Cortex of kidney (tissue), 1 donor: ENCODE data around the gene DCUN1D4.

ENCODE experiments used
- DNase-seq: peaks from one replicate; lab custom pipeline; 2025; lab: John Stamatoyannopoulos, UW

Gene DCUN1D4

DNA sequence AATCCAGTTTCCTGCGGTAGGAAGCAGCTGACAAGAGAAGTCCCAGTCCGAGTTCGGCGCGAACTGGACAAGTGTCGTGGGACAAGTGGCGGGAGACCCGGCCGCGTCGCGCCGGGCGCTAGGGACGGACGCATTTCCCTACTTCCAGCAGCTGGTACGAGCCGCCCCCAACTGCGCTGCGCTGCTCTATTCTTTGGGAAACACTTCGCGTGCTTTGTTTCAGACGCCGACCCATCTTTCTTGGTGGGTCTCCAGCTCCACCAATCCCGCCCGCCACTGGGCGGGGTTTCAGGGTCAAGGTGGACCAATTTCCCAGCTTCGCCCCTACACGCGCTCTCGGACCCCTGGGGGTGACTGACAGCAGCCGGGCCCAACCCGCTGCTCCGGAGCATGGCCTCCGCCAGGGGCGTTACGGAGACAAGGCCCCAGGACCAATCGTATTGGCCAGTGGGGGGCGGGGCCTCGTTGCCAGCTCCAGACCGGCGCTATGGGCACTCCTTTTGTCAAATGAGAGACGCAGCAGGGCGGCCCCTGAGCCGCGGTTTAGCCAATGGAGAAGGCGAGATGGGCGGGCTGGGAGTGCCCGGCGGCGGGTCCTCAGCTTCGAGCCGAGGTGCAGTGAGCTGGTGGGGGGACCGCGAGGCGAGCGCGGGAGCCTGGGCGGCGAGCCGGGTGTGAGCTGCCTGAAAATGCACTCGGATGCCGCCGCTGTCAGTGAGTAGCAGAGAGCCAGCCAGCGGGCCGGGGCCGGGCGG, at the start of gene DCUN1D4:
TSS of gene DCUN1D4 (plus strand) at position 600 of the 755 bp plus-strand sequence. CDS start at position 690, 90 bp downstream.
- peak; percentile 79 for DNase-seq

DNA sequence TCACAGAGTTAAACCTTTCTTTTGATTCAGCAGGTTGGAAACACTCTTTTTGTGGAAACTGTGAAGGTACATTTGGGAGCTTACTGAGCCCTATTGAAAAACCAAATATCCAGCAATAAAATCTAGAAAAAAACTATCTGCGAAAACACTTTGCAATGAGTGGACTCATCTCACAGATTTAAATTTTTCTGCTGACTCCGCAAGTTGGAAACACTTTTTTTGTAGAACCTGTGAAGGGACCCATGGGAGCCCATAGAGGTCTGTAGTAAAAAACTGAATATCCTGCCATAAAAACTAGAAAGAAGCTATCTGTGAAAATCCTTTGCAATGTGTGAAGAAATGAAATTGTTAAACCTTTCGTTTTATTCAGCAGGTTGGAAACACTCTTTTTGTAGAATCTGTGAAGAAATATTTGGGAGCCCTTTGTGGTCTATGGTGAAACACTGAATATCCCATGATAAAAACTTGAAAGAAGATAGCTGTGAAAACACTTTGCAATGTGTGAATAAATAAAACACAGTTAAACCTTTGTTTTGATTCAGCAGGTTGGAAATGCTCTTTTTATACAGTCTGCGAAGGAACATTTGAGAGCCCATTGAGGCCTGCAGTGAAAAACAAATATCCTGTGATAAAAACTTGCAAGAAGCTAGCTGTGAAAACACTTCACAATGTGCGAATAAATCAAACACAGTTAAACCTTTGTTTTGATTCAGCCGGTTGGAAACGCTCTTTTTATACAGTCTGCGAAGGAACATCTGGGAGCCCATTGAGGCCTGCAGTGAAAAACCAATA, 22.3 kb upstream of the DCUN1D4 start:
- no peak for DNase-seq

DNA sequence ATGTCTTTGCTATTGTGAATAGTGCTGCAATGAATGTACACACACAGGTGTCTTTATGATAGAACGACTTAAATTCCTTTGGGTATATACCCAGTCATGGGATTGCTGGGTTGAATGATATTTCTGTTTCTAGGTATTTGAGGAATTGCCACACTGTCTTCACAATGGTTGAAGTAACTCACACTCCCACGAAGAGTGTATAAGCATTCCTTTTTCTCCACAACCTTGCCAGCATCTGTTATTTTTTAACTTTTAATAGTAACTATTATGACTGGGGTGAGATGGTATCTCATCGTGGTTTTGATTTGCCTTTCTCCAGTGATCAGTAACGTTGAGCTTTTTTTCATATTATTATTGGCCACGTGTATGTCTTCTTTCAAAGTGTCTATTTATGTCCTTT, 17.6 kb upstream of the DCUN1D4 start:
- DNase-seq, result no peak

DNA sequence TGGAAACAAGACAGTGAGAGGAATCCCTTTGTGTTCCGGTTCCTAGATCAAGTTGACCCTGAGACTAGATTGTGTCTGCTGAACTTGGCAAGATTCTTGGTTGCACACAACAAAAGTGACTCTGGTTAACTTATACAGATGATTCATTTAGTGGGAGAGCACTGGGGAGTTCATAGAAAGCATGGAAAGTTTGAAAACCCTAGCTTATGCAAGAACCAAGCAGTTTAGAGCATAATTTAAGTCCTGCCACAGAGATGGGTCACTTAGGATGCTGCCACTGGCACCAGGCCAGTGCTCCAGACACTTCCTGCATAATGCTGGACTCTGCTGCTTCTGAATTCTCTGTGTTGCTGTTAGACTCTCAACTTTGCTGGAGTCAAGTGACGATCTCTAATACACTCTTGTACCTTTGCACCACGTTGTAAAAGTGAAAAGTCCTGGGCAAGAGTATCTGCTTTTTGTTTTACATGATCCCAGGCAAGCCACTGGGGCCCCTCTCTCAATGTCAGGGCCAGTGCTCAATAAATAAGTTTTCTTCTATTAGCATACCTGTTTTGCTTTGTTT, 12.7 kb upstream of the DCUN1D4 start:
- no peak for DNase-seq

DNA sequence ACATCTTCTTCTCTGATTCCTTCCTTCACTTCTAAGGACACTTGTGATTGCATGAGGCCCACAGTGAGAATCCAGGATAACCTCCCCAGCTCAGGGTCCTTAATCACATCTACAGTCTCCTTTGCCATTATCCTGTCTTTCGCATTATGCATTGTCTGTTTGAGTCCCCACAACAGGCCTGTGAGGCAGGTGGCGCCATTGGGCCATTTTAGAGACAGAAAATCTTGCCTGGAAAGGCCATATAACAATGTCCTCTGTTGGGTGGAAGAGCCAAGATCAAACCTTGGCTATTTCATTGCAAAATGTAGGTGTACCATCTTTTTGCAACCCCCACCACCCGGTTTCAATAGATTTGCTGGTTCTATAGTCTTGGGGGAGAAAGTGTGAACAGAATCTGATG, 11.8 kb upstream of the DCUN1D4 start:
- DNase-seq, result no peak

DNA sequence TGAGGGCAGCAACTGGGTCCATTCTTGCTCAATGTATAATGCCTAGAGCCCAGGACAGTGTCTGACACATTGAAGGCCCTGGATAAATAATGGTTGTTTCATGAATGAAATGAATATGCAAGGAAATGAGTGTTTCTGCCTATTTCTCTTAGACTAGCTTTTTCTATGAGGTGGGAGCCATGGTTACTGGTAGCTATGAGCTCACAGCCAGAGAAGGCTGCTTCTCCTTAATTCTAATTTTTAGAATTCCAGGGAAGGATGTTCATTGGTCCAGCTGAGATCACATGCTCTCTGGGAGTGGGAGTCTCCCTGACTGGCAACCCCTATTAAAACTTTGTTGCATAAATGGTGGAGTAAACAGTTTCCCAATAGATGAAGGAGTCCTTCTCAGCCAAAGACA, 9.7 kb upstream of the DCUN1D4 start:
- no peak for DNase-seq

DNA sequence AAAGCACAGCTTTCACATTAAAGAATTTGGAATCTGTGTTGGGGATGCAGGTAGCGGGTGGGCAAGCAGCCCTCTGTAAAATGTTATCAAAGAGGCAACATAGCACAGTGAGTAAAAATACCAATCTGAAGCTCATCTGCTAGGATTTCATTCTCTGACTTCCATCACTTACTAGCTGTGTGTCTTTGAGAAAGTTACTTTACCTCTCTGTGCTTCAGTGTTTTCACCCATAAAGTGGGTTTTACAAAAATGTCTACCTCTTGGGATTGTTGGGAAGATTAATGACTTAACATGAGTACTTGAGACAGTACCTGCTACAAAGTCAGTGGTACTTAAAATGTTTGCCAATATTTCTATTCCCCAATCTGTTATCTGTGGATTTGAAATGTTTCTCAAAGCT, 7.9 kb upstream of the DCUN1D4 start:
- no peak for DNase-seq

DNA sequence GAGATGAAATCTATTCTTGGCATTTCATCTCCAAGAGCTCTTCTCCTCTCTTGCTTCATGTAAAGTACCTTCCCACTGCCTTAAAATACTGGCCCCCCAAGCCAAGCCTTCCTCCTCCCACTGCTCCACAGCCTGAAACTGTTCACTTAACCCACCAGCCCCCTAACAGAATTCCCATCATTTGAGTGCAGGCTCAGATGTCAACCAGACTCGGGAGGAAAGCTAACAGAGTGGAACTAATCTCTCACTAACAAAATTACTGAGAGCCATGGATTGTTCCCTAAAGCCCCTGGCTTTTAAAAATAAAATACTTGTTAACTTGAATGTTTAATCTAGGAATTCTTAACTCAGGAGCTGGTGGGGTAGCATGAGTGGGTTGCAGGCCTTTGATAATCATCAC, 7.1 kb upstream of the DCUN1D4 start:
- DNase-seq, result no peak

DNA sequence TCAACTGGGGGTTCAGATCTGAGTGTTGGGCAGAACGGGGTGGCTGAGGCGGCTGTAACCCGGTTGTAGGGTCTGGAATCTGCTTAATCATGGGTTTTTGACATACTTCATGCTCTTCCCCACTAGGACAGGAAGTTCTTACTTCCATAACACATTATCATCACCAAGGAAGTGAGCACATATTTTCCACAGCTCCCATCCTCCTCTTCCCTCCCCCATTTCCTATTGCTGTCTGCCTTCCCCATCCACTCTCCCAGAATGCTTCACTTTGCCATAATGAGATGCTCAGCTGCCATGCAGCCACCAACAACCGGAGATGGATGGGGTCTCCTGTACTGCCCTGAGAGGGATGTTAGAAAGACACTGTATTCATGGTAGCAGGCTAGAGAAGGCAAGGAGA, 6.4 kb upstream of the DCUN1D4 start:
- DNase-seq, result no peak

DNA sequence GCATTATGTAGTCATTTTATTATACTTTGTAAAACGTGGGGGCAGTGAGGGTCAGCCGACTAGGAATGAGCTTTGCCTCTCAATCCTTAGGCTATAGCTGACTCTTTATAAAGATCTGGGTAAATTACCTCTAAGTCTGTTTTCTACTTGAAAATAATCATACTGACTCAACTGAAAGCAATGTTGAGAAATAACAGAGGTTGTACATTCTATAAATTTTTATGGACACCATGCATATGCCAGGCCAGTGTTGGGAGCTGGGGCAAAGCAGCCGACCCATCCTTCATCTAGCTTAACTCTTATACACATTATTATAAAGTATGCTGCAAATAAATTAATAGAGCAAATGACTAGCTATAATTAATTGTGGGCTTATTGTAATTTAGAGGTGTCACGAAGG, 2.2 kb upstream of the DCUN1D4 start:
- DNase-seq, result no peak

DNA sequence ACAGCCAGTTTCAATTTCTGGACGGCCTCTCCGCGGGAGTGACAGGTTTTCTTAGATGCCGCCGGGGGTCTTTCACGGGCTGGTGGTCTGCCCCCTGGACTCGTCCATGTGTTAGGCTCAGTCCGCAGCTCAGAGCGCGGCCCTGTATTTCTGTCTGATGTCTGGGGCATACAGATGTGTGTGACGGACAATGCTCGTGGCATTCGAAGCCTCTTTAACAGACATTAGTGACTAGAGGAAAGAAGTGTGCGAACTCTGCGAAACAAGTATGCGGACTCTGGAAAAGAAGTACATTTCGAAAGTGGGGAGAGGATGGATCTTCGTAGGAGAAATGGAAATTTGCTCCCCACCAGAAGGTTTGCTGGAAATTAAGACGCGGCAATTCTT, 793 bp upstream of the DCUN1D4 start:
- DNase-seq, result no peak

DNA sequence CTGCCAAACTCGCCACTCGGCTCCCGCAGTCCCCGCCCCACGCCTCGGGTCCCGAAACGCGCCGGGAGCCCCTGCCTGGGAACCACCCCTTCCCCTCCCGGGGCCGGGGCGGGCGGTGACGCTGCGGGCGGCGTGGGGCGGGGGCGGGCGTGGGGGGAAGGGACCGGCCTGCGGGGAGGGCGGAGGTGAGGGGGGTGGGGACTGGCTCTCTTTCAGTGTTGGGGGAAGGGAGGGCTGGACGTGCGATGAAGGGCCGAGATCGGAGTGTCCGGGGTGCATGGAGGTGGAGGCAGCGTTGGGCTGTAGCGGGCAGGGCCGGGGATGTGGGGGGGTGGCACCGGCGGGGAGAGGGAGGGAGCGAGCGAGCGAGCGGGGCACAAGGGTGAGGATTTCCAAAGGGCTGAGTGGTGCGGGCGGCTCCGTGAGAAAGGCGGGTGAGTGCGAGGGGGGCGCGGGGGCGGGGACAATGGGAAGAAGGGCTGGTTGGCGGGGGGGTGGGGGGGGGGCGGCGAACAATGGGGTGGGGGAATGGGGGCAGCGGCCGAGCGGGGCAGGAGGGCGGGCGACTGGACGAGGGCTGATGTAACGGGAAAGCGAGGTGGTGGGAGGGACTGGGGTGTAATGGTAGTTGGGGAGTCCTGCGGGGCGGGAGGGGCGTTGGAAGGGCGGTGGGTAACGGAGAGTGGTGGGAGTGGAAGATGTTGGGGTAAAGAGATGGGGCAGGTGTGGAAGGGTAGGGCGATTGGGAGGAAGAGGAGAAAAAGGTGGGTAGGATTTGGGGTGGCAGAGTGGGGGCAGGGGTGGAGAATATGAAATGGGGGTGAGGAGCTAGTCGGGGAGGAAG, 578 bp downstream of the DCUN1D4 start:
- no peak for DNase-seq

DNA sequence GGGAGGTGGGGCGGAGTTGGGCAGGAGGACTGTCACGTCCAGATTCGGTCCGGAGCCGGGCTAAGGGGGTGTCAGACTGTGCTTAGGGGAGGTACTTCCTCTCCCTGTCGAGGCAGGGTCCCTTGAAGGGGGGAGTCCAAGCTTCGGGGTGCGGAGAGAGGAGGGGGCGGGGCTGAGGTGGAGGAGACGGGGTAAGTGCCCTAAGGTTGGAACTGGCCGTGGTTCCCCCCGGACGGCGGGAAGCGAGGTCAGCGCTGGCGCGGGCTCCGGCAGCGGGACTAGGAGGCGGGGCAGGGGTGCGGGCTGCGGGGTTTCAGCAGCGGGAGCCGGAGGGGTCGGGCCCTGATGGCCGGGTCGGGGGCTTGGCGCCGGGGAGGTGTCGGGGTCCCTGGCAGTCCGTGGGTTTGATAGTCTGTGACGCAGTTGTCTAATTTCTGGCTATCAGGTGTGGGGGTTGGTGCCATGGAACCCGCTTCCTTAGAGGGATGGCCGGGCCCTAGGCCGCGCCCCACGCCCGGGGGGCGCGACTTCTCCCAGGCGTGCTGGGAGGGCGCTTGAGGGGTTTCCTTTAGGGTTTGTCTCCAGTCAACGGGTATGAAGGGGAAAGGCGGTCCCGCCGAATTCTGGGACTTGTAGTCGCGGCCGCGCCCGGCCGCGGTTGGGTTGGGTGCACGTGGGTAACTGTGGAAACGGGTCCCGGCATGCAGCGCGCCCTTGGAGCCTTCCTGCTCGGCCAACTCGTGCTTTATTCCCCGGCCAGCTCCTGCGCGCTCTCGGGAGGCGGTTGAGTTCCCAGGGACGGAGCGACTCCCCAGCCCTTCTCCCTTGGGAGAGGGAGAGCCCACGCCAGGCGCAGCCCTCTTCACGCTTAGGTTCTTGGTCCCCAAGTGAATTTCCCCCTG, 1.5 kb downstream of the DCUN1D4 start:
- DNase-seq, result no peak

DNA sequence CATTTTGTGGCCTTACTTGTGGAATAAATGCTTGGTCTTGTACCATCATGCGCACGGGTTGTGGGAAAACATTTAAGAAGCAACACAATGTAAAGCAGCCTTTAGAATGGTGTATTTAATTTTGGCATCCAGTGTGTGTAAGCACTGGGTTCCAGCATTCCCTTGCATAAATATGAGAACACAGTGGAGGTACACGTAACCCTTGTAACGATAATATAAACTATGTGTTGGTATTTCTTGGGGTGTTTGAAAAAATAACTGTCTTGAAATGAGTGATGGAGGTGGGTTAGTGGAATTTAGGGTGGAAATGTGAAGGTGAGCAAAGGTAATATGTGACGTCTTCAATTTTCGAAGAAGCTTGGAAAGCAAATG, 2.1 kb downstream of the DCUN1D4 start:
- no peak for DNase-seq

DNA sequence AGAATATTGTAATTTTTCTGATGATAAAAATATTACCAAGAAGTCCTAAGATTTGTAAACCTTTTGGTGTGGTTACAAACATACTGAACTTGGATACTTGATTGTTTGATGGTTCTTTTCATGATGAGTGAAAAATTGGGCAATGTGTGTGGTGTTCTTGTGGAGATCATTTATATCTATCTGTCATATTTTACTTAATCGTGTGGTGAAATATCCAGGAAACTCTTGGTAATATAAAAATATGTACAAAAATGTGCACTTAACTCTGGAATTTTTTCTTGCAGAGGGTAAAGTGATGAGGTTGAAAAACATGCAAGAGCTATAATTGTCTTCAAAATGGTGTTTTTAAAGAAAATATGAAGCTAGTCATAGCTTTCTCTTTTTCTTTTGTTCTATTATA, 2.8 kb downstream of the DCUN1D4 start:
- DNase-seq, result no peak

DNA sequence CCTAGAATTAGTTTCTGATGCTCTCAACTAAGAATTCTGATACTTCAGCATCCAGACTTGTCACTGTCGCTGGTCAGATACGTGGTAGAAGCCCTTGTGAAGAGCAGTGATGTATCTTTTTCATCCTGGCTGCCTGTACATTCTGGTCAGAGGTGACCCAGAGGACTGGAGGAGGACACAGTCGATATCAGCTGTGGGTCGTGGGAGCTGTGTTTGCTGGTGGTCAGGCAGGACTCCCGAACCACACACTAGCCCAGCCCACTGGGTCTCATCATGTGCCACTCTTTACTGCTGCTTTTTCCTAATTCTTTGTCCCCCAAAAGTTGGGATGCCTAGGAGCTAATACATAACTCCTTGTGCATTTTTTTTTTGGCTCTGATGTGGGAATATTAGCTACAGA, 6.5 kb downstream of the DCUN1D4 start:
- DNase-seq, result no peak

DNA sequence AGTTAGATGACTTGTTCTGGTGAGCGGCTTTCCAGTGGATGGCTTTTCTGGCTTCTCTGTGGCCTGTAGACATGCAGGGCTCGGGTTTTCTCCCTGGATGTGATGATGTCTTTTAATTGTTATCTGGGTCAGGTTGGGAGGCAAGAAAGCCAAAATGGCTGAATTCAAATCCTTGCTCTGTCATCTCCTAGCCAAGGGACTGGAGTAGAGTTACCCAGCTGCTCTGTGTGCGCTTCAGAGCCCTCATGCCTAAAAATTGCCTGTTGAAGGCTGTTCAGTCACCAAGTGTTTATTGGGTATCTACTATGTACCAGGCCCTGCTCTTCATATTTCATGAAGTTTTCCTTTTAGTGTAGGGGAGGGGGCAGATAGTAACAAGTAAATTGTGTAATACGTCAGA, 7.3 kb downstream of the DCUN1D4 start:
- DNase-seq, result no peak

DNA sequence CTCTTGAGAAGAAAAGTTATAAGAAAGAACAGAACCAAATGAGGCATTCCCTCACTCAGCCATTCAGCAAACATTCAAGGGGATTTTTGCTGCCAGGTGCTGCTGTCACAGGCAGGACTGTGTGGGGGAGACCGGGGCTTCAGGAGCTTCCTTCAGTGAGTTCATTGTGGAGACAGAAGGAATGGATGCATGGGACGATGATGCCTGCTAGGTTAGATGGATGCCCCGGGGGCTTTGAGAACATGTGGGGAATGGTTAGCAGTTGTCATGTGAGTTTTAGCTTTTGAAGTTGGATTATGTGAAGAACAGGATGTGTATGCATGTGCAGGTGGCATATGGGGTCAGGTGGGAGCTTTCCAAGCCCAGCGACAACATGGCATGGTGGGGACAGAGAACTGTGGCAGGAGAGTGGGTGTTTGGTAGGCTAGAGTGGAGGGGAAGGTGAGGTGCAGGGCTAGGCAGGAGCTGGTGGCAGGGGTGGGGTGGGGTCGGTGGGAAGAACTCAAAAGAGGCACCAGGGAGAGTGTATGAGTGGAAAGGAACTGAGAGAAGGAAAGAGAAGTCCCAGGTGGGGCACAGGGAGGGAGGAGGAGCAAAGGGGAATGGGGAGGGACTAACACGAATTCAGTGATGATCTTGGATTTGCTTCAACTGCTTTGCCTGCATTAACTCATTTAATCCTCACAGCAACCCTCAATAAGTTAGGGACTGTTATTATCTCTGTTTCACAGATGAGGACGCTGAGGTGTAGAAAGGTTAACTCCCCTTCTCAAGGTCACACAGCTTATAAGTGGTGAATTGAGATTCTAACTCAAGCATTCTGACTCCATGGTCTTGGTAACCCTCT, 8.4 kb downstream of the DCUN1D4 start:
- no peak for DNase-seq

DNA sequence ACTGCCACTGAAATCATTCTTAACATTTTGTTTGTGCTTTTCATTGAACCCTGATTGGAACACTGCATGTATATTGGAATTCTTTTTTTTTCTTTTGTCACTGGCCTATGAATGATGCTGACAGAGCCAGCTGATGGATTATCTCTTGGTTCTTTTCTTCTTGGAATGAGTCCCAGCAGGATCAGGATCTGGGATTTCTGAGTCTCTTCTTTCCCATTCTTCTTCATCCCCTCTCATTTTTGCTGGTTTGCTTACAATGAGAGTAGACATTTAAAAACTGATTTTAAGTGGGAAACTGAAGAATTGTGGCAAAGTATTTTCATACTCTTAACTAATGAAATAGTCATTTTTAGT, 9.0 kb downstream of the DCUN1D4 start:
- DNase-seq, result no peak

DNA sequence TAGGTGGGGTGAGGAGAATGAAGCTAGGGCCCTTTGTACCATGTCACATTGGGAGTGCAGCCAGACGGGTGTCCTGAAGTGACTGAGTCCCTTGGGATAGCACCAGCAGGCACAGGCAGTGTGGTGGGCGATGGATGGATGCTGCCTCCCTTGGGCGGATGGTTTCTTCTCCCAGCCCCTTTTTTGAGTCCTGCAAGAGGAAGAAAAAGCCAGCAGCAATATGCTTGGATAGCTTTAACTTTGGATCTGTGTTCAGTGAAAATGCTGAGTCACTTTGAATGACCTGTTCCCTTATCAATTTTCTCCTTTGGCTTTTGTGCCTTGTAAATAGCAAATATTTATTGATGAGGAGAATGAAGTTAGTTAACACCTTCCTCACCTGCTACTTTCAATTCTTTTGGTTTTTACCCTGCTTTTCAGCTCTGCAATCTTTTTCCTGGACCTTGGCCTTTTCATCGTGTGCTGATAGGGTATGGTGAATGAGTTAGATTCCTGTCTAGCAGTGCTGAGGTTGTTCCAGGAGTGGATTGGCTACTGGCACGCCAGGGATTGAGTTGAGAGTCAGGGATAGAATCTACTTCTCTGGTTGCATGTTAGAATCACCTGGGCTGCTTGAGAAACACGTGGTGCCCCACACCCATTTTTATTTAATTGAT, 10.2 kb downstream of the DCUN1D4 start:
- DNase-seq, result no peak
